Esophagus muscularis mucosa (tissue), 4 donors: Measurements from ENCODE around the gene ITSN2.

Experiments used
- EP300 ChIP-seq: sonication (generic); formaldehyde crosslinking; IDR thresholded peaks from one replicate; pipeline ENCODE4 v1.6.1; 2017; ENCODE audit warnings: antibody characterized with exemption
- POLR2A ChIP-seq: fragments of 450-650 bp; IDR thresholded peaks from one replicate; pipeline ENCODE4 v1.6.1; 2017; ENCODE audit warnings: antibody characterized with exemption, moderate library complexity, mild to moderate bottlenecking, low read depth
- POLR2AphosphoS5 ChIP-seq, 2 donors: sonication (generic); formaldehyde crosslinking; IDR thresholded peaks; one replicate each; pipeline ENCODE4 v1.6.1; 2017; ENCODE audit warnings: antibody characterized with exemption in 2 of 2
- TF ChIP-seq, protein P1 (sequence below), 3 experiments: fragments of 200-600 bp in 2 of 3; fragments of 450-650 bp in 1 of 3; sonication (generic) in 2 of 3; IDR thresholded peaks; one replicate each; pipeline ENCODE4 v1.5.1; 2017 to 2019; ENCODE audit warnings: antibody characterized with exemption in 3 of 3, mild to moderate bottlenecking in 2 of 3, moderate library complexity in 1 of 3

DNA sequence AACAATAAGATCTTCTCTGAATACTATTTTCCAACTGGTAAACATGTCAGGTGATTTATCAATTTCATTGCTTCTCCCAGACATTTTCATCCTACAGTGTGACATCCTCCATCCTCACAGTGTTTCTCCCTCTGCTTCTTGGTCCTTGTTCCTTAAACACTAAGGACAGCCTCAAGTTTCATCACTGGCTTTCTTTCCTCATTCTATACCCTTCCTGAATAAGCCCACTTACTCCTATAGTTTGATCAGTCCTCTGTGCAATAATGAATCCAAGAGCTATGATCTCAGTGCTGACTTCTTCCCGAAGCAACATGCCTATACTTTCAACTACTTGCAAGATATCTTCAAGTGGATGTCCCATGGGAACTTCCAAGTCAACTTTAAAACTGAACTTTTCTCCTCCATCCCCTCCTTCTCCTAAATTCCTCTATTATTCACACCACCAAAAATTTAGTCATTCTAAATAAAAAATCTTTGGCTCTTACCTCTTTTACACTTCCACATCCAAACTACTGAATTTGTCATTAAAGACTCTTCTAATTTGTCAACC, 97.8 kb downstream of the ITSN2 start:
- TF ChIP-seq, protein P1, sequence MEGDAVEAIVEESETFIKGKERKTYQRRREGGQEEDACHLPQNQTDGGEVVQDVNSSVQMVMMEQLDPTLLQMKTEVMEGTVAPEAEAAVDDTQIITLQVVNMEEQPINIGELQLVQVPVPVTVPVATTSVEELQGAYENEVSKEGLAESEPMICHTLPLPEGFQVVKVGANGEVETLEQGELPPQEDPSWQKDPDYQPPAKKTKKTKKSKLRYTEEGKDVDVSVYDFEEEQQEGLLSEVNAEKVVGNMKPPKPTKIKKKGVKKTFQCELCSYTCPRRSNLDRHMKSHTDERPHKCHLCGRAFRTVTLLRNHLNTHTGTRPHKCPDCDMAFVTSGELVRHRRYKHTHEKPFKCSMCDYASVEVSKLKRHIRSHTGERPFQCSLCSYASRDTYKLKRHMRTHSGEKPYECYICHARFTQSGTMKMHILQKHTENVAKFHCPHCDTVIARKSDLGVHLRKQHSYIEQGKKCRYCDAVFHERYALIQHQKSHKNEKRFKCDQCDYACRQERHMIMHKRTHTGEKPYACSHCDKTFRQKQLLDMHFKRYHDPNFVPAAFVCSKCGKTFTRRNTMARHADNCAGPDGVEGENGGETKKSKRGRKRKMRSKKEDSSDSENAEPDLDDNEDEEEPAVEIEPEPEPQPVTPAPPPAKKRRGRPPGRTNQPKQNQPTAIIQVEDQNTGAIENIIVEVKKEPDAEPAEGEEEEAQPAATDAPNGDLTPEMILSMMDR (IDR thresholded peaks at IDR 0.05): no peak
- TF ChIP-seq POLR2AphosphoS5 (IDR thresholded peaks at IDR 0.05): no peak
- TF ChIP-seq POLR2A: no peak
- no peak for TF ChIP-seq EP300
